ENCODE results near the gene KLHL14.

DNA sequence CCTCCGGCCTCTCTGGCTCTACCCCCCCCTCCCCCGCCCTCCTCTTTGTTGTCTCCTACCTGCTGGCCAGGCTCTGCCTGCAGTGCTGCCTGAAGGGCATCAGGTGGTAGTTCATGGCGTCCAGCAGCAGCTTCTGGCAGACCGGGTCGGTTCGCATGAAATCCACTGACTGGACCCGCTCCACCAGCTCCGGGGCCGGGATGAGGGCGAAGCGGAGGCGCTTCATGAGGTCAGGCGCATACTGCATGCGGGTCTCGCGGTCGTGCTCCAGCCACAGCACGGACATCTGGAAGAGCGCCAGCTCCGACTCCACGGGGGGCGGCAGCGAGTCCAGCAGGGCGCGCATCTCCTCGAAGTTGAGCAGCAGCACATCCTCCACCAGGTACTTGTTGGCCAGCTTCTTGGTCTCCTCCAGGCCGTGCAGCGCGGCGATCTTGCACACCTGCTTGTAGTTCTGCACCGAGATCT is 3.2 kb downstream of the KLHL14 start:
- TF ChIP-seq CBFB (CRISPR knock-in tag; IDR thresholded peaks at IDR 0.05) (no peak), ZNF670 (CRISPR knock-in tag; IDR thresholded peaks at IDR 0.05; ENCODE audit: borderline replicate concordance) (no peak), SUZ12 (IDR thresholded peaks at IDR 0.05; ENCODE audit: low read depth, low read length) (no peak), ONECUT2 (CRISPR knock-in tag; IDR thresholded peaks at IDR 0.05) (no peak), CBX2 (IDR thresholded peaks at IDR 0.05; ENCODE audit: low read depth, low read length) (no peak), CBX2 (CRISPR knock-in tag; IDR thresholded peaks at IDR 0.05; ENCODE audit: low read depth) (no peak), CEBPG (CRISPR knock-in tag; IDR thresholded peaks at IDR 0.05) (no peak), ZFX (CRISPR knock-in tag; IDR thresholded peaks at IDR 0.05; ENCODE audit: low read depth) (no peak), EP300 (IDR thresholded peaks at IDR 0.05; ENCODE audit: low read depth in 2 of 2, low read length in 2 of 2) (no peak), EP300 (CRISPR knock-in tag; IDR thresholded peaks at IDR 0.05; ENCODE audit: borderline replicate concordance) (no peak; the same call in 1 of the 2 replicates), POLR2AphosphoS5 (IDR thresholded peaks at IDR 0.05; ENCODE audit: low read depth, low read length) (peak; percentile 76), POLR2A (IDR thresholded peaks at IDR 0.05; ENCODE audit: insufficient read depth in 1 of 2, low read depth in 2 of 2, low read length in 2 of 2) (no peak), MXI1 (IDR thresholded peaks at IDR 0.05; ENCODE audit: borderline replicate concordance, low read depth, low read length) (no peak; the same call in 2 of the 3 replicates)
- TF ChIP-seq, protein P1, sequence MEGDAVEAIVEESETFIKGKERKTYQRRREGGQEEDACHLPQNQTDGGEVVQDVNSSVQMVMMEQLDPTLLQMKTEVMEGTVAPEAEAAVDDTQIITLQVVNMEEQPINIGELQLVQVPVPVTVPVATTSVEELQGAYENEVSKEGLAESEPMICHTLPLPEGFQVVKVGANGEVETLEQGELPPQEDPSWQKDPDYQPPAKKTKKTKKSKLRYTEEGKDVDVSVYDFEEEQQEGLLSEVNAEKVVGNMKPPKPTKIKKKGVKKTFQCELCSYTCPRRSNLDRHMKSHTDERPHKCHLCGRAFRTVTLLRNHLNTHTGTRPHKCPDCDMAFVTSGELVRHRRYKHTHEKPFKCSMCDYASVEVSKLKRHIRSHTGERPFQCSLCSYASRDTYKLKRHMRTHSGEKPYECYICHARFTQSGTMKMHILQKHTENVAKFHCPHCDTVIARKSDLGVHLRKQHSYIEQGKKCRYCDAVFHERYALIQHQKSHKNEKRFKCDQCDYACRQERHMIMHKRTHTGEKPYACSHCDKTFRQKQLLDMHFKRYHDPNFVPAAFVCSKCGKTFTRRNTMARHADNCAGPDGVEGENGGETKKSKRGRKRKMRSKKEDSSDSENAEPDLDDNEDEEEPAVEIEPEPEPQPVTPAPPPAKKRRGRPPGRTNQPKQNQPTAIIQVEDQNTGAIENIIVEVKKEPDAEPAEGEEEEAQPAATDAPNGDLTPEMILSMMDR (CRISPR knock-in tag; IDR thresholded peaks at IDR 0.05): peak; percentile 58

All from HepG2 (cell line).